HEK293T (cell line): ENCODE data around the gene MAD1L1.

Experiments used
- BHLHE40 ChIP-seq: fragments of 450-650 bp; IDR thresholded peaks from 2 replicates; pipeline ENCODE4 v1.6.1; 2016; ENCODE audit warnings: mild to moderate bottlenecking, moderate library complexity, borderline replicate concordance
- CTBP1 ChIP-seq: fragments of 450-650 bp; IDR thresholded peaks from 2 replicates; pipeline ENCODE4 v1.6.1; 2016; ENCODE audit warnings: borderline replicate concordance
- ELF4 ChIP-seq: fragments of 450-650 bp; IDR thresholded peaks from 2 replicates; pipeline ENCODE4 v1.6.1; 2017; ENCODE audit warnings: antibody characterized with exemption
- FOXK2 ChIP-seq: fragments of 450-650 bp; IDR thresholded peaks from 2 replicates; pipeline ENCODE4 v1.6.1; 2016; ENCODE audit warnings: mild to moderate bottlenecking
- FOXM1 ChIP-seq: fragments of 450-650 bp; IDR thresholded peaks from 2 replicates; pipeline ENCODE4 v1.6.1; 2017; ENCODE audit warnings: mild to moderate bottlenecking, borderline replicate concordance
- HDGF ChIP-seq: fragments of 450-650 bp; IDR thresholded peaks from 2 replicates; pipeline ENCODE4 v1.6.1; 2017; ENCODE audit warnings: antibody characterized with exemption, borderline replicate concordance
- LEF1 ChIP-seq: fragments of 450-650 bp; IDR thresholded peaks from 2 replicates; pipeline ENCODE4 v1.6.1; 2017; ENCODE audit warnings: mild to moderate bottlenecking, borderline replicate concordance
- NFRKB ChIP-seq: fragments of 450-650 bp; IDR thresholded peaks from 2 replicates; pipeline ENCODE4 v1.6.1; 2016; ENCODE audit warnings: mild to moderate bottlenecking, moderate library complexity
- SP1 ChIP-seq: fragments of 450-650 bp; IDR thresholded peaks from 2 replicates; pipeline ENCODE4 v1.6.1; 2017
- SUZ12 ChIP-seq: fragments of 450-650 bp; IDR thresholded peaks from 2 replicates; pipeline ENCODE4 v1.6.1; 2016; ENCODE audit warnings: mild to moderate bottlenecking
- TARDBP ChIP-seq: fragments of 450-650 bp; IDR thresholded peaks from 2 replicates; pipeline ENCODE4 v1.6.1; 2016
- ZNF384 ChIP-seq: fragments of 450-650 bp; IDR thresholded peaks from 2 replicates; pipeline ENCODE4 v1.6.1; 2016
- TF ChIP-seq, protein P1 (sequence below): fragments of 450-650 bp; IDR thresholded peaks from 2 replicates; pipeline ENCODE4 v1.6.1; 2016

DNA sequence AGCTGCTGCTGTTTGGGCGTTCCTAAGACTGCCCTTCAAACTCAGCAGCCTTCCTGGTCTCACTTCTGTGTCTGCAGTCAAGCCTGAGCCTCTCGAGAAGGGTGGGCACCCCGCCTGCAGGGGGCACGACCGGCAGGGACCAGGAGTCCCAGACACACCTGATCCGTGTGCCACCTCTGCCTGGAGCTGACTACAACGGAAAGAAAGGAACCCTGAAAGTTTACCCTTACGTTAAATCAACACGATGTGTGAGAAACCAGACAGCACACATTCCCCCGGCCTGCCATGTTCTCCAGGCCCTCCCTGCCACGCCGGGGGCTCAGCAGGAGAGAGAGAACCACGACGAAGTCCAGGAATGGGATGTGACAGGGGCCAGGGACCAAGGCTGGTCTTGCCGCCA lies 5.0 kb downstream of the MAD1L1 start:
- TF ChIP-seq FOXK2 (no peak), SUZ12 (no peak), FOXM1 (no peak), LEF1 (no peak), ELF4 (no peak), CTBP1 (no peak), ZNF384 (no peak), TARDBP (no peak), BHLHE40 (no peak), HDGF (no peak), SP1 (no peak), NFRKB (no peak)
- TF ChIP-seq, protein P1, sequence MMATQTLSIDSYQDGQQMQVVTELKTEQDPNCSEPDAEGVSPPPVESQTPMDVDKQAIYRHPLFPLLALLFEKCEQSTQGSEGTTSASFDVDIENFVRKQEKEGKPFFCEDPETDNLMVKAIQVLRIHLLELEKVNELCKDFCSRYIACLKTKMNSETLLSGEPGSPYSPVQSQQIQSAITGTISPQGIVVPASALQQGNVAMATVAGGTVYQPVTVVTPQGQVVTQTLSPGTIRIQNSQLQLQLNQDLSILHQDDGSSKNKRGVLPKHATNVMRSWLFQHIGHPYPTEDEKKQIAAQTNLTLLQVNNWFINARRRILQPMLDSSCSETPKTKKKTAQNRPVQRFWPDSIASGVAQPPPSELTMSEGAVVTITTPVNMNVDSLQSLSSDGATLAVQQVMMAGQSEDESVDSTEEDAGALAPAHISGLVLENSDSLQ: no peak
